ENCODE data around the gene HAP1. TPM values are rescaled to one million over a fixed set of nuclear protein-coding genes. Genes with fewer than 3 reads are reported as not detected.

Gene HAP1
- total RNA-seq, 1 donor from 2014 or later: 1.2 TPM

GRCh38 chr17:41728056-41728455 is 6.4 kb downstream of the HAP1 start:
- no peak for DNase-seq (ENCODE audit: extremely low spot score in 2 of 2)
- H3K27ac ChIP-seq: no peak overlapping the region
- no peaks in the 10 kb centered on the region for H3K36me3 ChIP-seq
- TF ChIP-seq POLR2A (IDR thresholded peaks at IDR 0.05) (no peak), POLR2AphosphoS5 (IDR thresholded peaks at IDR 0.05; ENCODE audit: insufficient read depth in 1 of 2, low read depth in 1 of 2) (no peak), CTCF (IDR thresholded peaks at IDR 0.05) (no peak)
- intact Hi-C loops (cut with DNase I): no loop called here
- H3K4me1 ChIP-seq: no peaks in the 10 kb centered on the region
- H3K27me3 ChIP-seq: no peaks in the 10 kb centered on the region
- no peaks in the 10 kb centered on the region for H3K9me3 ChIP-seq
- no peak overlapping the region for H3K4me3 ChIP-seq

DNA sequence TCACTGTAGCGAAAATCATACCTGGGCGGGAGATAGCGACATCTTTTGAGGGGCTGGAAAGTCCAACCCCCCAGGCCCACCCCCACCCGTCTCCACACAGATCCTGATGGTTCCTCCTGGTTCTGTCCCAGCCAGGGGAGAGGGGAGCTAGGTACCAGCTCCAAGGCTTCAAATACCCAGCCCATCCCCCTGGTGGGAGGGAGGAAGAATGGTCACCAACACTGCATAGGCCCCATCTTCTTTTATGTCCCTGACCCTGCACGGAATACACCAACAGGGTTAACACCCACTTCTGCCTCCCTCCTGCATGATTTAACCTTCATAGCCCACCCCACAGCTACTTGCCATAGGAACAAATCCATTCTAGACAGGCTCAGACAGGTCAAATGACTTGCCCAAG is 9.3 kb downstream of the HAP1 start:
- Histone ChIP-seq H3K4me3 (no peak overlapping the region), H3K9me3 (no peaks in the 10 kb centered on the region), H3K27ac (no peak overlapping the region), H3K36me3 (no peaks in the 10 kb centered on the region), H3K27me3 (no peaks in the 10 kb centered on the region), H3K4me1 (no peaks in the 10 kb centered on the region)
- no peak for DNase-seq (ENCODE audit: extremely low spot score in 2 of 2)
- TF ChIP-seq POLR2A (IDR thresholded peaks at IDR 0.05) (no peak), CTCF (IDR thresholded peaks at IDR 0.05) (no peak), POLR2AphosphoS5 (IDR thresholded peaks at IDR 0.05; ENCODE audit: insufficient read depth in 1 of 2, low read depth in 1 of 2) (no peak)
- intact Hi-C loops (cut with DNase I): no loop called here

- DNase-seq (ENCODE audit: extremely low spot score in 2 of 2): no peak
- Histone ChIP-seq H3K27ac (no peak overlapping the region), H3K36me3 (no peaks in the 10 kb centered on the region), H3K9me3 (no peaks in the 10 kb centered on the region), H3K4me3 (no peak overlapping the region), H3K4me1 (no peaks in the 10 kb centered on the region), H3K27me3 (no peaks in the 10 kb centered on the region)
- intact Hi-C loops (cut with DNase I): no loop called here
- no peak for TF ChIP-seq CTCF (IDR thresholded peaks at IDR 0.05)
- TF ChIP-seq POLR2AphosphoS5 (IDR thresholded peaks at IDR 0.05; ENCODE audit: insufficient read depth in 1 of 2, low read depth in 1 of 2): no peak
- TF ChIP-seq POLR2A (IDR thresholded peaks at IDR 0.05): no peak
These were observed 9.9 kb downstream of the HAP1 start for GRCh38 chr17:41724476-41725050.

- Histone ChIP-seq H3K36me3 (no peaks in the 10 kb centered on the region), H3K4me3 (no peak overlapping the region), H3K9me3 (no peaks in the 10 kb centered on the region), H3K27me3 (no peaks in the 10 kb centered on the region), H3K4me1 (no peaks in the 10 kb centered on the region), H3K27ac (no peak overlapping the region)
- intact Hi-C loops (cut with DNase I): no loop called here
- TF ChIP-seq POLR2AphosphoS5 (IDR thresholded peaks at IDR 0.05; ENCODE audit: insufficient read depth in 1 of 2, low read depth in 1 of 2): no peak
- TF ChIP-seq CTCF (IDR thresholded peaks at IDR 0.05): no peak
- TF ChIP-seq POLR2A (IDR thresholded peaks at IDR 0.05): no peak
- no peak for DNase-seq (ENCODE audit: extremely low spot score in 2 of 2)
These were observed 10.5 kb downstream of the HAP1 start for GRCh38 chr17:41723801-41724475.

DNA sequence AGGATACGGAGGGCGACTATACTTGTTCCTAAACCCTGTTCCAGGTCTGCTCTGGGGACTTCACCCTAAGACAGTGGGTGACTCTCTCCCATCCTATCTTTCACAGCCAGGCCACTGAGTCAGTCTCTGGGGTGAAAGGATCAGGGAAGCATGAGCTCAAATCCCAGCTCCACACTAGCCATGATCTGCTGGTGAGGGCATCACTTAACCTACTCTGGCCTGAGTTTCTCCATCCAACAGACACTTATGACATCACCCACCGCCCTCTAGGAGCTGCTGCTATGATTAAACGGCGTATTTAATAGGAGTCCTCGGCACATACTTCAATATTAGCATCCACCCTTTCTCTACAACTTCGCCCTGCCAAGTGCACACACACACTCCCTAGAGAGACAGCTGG is 12.2 kb downstream of the HAP1 start:
- H3K4me1 ChIP-seq: peaks cover 11% of the 10 kb centered on the region
- H3K36me3 ChIP-seq: no peaks in the 10 kb centered on the region
- no peaks in the 10 kb centered on the region for H3K9me3 ChIP-seq
- intact Hi-C loops (cut with DNase I): no loop called here
- no peaks in the 10 kb centered on the region for H3K27me3 ChIP-seq
- H3K27ac ChIP-seq: no peak overlapping the region
- TF ChIP-seq POLR2AphosphoS5 (IDR thresholded peaks at IDR 0.05; ENCODE audit: insufficient read depth in 1 of 2, low read depth in 1 of 2) (no peak), CTCF (IDR thresholded peaks at IDR 0.05) (no peak), POLR2A (IDR thresholded peaks at IDR 0.05) (no peak)
- no peak overlapping the region for H3K4me3 ChIP-seq
- no peak for DNase-seq (ENCODE audit: extremely low spot score in 2 of 2)
